ENCODE data around the gene PELO.

PELO gene

DNA sequence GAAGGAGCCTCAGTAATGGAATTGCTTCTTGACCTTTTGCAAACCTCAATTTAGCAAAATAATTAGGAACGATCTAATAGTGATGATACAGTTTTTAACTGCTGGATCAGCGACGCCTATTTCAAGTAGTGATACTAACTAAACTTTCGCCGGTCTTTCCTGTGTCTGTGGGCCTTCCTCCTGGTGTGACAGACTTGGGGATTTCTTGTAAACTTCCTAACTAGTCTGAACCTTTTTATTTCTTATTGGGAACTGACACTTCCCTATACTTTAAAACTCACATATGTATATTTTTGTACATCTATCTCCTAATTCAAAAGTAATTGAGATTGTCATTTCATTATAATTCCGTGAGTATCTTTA, 15.2 kb downstream of the PELO start:
- TF ChIP-seq, protein P1, sequence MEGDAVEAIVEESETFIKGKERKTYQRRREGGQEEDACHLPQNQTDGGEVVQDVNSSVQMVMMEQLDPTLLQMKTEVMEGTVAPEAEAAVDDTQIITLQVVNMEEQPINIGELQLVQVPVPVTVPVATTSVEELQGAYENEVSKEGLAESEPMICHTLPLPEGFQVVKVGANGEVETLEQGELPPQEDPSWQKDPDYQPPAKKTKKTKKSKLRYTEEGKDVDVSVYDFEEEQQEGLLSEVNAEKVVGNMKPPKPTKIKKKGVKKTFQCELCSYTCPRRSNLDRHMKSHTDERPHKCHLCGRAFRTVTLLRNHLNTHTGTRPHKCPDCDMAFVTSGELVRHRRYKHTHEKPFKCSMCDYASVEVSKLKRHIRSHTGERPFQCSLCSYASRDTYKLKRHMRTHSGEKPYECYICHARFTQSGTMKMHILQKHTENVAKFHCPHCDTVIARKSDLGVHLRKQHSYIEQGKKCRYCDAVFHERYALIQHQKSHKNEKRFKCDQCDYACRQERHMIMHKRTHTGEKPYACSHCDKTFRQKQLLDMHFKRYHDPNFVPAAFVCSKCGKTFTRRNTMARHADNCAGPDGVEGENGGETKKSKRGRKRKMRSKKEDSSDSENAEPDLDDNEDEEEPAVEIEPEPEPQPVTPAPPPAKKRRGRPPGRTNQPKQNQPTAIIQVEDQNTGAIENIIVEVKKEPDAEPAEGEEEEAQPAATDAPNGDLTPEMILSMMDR (IDR thresholded peaks at IDR 0.05; ENCODE audit: borderline replicate concordance, control extremely low read depth, extremely low read depth, insufficient read depth, missing control alignments) = no peak
- DNase-seq (ENCODE audit: low spot score) = no peak
- in situ Hi-C loops (cut with MboI; ENCODE audit: low sequenced_read_pairs, unreplicated experiment) = no loop called here

DNA sequence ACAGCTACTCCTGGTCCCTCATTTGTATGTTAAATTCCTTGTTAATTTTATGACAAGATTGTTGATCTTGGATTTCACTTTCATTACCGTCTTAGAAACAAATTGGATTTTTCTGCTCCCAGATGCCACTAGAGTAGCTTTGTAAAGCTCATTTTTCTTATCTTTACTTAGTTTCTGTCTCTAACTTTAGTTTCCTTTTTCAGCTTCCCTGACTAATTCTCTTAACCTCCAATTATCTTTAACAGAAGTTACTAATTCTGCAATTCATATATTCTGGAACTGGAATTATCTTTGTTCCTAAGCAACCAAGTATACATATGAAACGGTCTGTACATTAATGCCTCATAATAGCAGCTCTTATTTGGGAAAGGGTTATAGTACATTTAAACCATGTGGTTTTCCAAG, 16.7 kb downstream of the PELO start:
- TF ChIP-seq, protein P1 (IDR thresholded peaks at IDR 0.05; ENCODE audit: borderline replicate concordance, control extremely low read depth, extremely low read depth, insufficient read depth, missing control alignments) = no peak
- in situ Hi-C loops (cut with MboI; ENCODE audit: low sequenced_read_pairs, unreplicated experiment) = no loop called here

DNA sequence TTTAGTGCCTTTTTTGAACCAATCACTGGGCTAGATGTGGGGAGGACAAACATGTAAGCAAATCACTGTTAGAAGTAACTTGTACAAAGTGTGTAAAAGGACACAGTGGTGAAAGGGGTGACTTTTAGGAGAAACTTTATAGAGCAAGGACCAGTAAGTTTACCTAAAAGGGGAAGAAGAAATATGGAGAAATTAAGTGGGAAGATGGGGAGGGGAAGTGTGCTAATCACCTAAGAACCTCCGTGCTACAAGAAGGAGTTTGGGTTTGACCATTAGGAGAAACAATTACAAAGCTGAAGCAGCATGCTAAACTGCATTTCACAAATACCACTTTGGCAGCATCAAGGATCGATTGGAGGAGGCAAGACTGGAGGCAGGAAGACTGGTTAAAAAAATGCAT, 17.3 kb downstream of the PELO start:
- no peak for DNase-seq (ENCODE audit: low spot score)
- in situ Hi-C loops (cut with MboI; ENCODE audit: low sequenced_read_pairs, unreplicated experiment) = no loop called here

More for the DNA sequence above, 16.7 kb downstream of the PELO start:
- DNase-seq (ENCODE audit: low spot score) = no peak

DNA sequence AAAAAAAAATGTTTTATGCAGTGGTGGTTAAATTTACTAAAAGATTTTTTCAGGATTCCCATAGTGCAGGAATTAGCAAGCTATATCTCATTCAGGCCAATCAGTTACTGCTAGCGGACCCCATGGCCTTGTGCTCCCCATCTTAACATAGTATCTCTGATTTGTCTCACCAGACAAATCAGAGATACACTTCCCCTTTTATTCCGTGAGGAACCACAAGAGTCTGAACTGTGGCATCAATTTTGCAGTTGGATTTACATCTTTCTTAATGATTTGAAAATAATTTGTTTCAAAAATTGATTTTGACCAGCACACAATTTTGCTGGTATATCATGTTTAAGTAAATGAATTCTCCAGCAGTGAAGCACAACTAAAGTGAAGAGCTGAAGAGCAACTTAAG, 17.9 kb downstream of the PELO start:
- in situ Hi-C loops (cut with MboI; ENCODE audit: low sequenced_read_pairs, unreplicated experiment) = no loop called here
- TF ChIP-seq, protein P1 (IDR thresholded peaks at IDR 0.05; ENCODE audit: borderline replicate concordance, control extremely low read depth, extremely low read depth, insufficient read depth, missing control alignments) = no peak
- DNase-seq (ENCODE audit: low spot score) = no peak

More for the DNA sequence above, 17.3 kb downstream of the PELO start:
- TF ChIP-seq, protein P1 (IDR thresholded peaks at IDR 0.05; ENCODE audit: borderline replicate concordance, control extremely low read depth, extremely low read depth, insufficient read depth, missing control alignments) = no peak

DNA sequence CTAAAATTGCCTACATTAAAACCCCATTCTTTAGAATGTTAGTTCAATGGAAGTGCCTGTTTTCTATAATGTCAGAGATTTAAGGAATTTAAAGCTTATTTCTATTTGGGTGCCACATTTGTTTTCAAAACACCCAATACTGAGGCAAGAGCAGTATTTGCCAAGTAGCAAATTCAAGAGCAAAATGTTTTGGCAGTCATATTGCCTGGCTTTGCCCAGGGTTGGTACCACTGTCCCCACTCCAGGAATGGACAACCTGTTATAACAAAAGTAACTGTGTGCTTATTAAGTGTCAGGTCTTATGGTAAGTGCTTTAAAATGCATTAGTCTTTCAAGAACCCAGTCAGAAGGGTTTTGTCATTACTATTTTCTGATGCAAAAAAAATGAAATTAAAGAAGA, 19.3 kb downstream of the PELO start:
- no peak for DNase-seq (ENCODE audit: low spot score)
- TF ChIP-seq, protein P1 (IDR thresholded peaks at IDR 0.05; ENCODE audit: borderline replicate concordance, control extremely low read depth, extremely low read depth, insufficient read depth, missing control alignments) = no peak
- in situ Hi-C loops (cut with MboI; ENCODE audit: low sequenced_read_pairs, unreplicated experiment) = no loop called here

DNA sequence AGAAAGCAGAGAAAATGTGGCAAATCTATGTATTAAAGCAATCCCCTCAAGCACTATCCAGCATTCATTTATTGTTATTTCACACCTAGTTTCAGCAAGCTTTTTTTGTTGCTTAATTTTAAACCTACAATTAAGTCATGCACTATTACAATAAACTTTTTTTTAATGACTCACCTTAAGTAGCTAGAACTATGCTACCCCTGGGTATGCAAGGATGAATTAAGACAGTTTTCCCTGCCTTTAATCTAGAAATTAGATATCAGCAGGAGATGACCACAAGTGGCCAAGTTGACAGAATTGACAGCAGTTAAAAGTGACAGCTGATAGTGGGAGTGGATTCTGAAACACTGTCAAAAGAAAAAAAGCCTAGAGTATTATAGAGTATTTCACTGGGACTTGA, 20.0 kb downstream of the PELO start:
- in situ Hi-C loops (cut with MboI; ENCODE audit: low sequenced_read_pairs, unreplicated experiment) = no loop called here
- DNase-seq (ENCODE audit: low spot score) = no peak
- TF ChIP-seq, protein P1 (IDR thresholded peaks at IDR 0.05; ENCODE audit: borderline replicate concordance, control extremely low read depth, extremely low read depth, insufficient read depth, missing control alignments) = no peak

All from GM13976 (cell line).